ENCODE measurements around the gene BCL7B.
A peak's percentile ranks its signal among the peaks of the same experiment; 100 is the strongest.

BCL7B gene

GRCh38 chr7:73557108-73557396 is 438 bp downstream of the BCL7B start (continued):
- no peak for TF ChIP-seq ZNF518A (tag by site-specific recombination; conservative IDR thresholded peaks at IDR 0.05; ENCODE audit: low read depth)
- no peak for TF ChIP-seq ZNF548 (tag by site-specific recombination; IDR thresholded peaks at IDR 0.05)
- TF ChIP-seq ZBTB11 (tag by site-specific recombination; conservative IDR thresholded peaks at IDR 0.05; ENCODE audit: low read depth) = 0 out of 2 replicates have a peak, but pooled peaks have one; percentile 20
- no peak for TF ChIP-seq MEIS1 (CRISPR knock-in tag; IDR thresholded peaks at IDR 0.05; ENCODE audit: borderline replicate concordance)
- TF ChIP-seq ZFP69B (tag by site-specific recombination; IDR thresholded peaks at IDR 0.05) = no peak
- no peak for TF ChIP-seq HOXA7 (CRISPR knock-in tag; IDR thresholded peaks at IDR 0.05; ENCODE audit: borderline replicate concordance)
- TF ChIP-seq KLF9 (tag by site-specific recombination; IDR thresholded peaks at IDR 0.05; ENCODE audit: low read depth) = no peak
- no peak for TF ChIP-seq ZNF140 (tag by site-specific recombination; IDR thresholded peaks at IDR 0.05)
- TF ChIP-seq ZBTB26 (tag by site-specific recombination; optimal IDR thresholded peaks at IDR 0.05) = no peak
- no peak for TF ChIP-seq HOXD13 (CRISPR knock-in tag; IDR thresholded peaks at IDR 0.05; ENCODE audit: borderline replicate concordance)
- no peak for TF ChIP-seq BCL11A (tag by site-specific recombination; IDR thresholded peaks at IDR 0.05; ENCODE audit: low read depth)
- TF ChIP-seq ZNF211 (tag by site-specific recombination; IDR thresholded peaks at IDR 0.05; ENCODE audit: low read depth) = no peak
- TF ChIP-seq ZNF426 (tag by site-specific recombination; IDR thresholded peaks at IDR 0.05) = no peak
- no peak for TF ChIP-seq ZNF600 (tag by site-specific recombination; IDR thresholded peaks at IDR 0.05)
- no peak for TF ChIP-seq ZBTB10 (tag by site-specific recombination; IDR thresholded peaks at IDR 0.05)
- TF ChIP-seq SETDB1 (IDR thresholded peaks at IDR 0.05; ENCODE audit: insufficient read length, low read length) = no peak
- TF ChIP-seq ZNF24 (tag by site-specific recombination; IDR thresholded peaks at IDR 0.05) = no peak
- TF ChIP-seq ZNF114 (tag by site-specific recombination; IDR thresholded peaks at IDR 0.05) = no peak
- no peak for TF ChIP-seq ZSCAN30 (tag by site-specific recombination; IDR thresholded peaks at IDR 0.05)
- TF ChIP-seq TCF7L2 (IDR thresholded peaks at IDR 0.05; ENCODE audit: borderline replicate concordance, low read depth, low read length) = no peak
- TF ChIP-seq ZNF404 (tag by site-specific recombination; IDR thresholded peaks at IDR 0.05) = no peak
